Fibroblast of lung (primary cell): Measurements from ENCODE around the gene TMEM121B.

Experiments
- CTCF ChIP-seq, 2 donors: IDR thresholded peaks in 1 of 2; conservative IDR thresholded peaks in 1 of 2; 1 replicate in 1 of 2; 2 replicates in 1 of 2; pipeline ENCODE4 v1.5.1; 2011 to 2012; ENCODE audit warnings: low read length in 2 of 2, control low read depth in 1 of 2, inconsistent platforms in 1 of 2, low read depth in 1 of 2, mild to moderate bottlenecking in 1 of 2
- EZH2 ChIP-seq: IDR thresholded peaks from 2 replicates; pipeline ENCODE4 v1.5.1; 2012; ENCODE audit warnings: low read length, control low read depth, mild to moderate bottlenecking; ENCODE audit errors: missing control alignments

GRCh38 chr22:17108256-17109112, 12.7 kb downstream of the TMEM121B start:
- no peak for TF ChIP-seq EZH2
- TF ChIP-seq CTCF (conservative IDR thresholded peaks at IDR 0.05 in 1 of 2, IDR thresholded peaks at IDR 0.05 in 1 of 2; ENCODE audit: low read depth in 1 of 2, low read length in 2 of 2), result no peak
